Measurements from ENCODE around the gene PYY.
"Not testable (repeated sequence)": the region's sequence is repeated elsewhere in the genome, so short reads cannot be mapped to it uniquely, and the experiment has no call there.

PYY gene

DNA sequence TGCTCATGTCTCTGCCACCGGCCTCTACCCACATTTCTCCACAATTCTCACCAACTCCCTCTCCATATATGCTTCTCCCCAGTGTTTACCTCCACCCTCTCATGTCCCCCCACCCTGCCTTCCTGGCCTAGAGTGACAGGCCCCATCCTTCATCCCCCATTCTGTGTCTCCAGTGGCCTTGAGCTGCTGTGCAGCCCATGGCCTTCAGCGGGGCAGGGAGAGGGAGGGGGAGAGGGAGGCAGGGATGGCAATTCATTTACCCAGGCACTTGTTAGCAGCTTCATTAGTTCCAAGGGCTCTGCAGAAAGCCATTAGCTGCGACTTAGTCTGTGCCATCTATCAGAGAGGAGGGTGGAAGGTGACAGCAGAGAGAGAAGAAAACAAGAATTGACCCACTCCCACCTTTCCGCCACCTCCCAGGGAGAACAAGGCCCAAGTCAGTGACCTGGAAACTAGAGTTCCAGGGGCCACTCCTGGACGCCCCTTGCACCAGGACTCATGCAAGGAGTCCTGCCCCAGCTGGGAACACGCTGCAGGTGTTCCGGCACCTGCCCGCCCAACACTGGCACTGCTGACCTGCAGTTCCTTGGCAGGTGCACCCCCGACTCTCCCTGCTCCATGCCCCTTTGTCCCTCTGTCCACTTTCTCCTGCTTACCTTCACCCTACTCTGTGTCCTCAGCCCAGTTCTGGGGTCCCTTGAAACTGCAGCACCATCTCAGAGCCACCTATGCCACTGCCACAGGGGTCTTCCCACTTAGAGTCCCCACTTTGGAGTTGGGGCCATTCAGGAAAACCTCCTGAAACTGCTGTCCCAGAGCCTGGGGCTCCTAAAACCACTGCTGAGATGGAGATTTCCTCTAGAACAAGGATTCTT, 23.5 kb upstream of the PYY start:
- DNase-seq, result no peak

GRCh38 chr17:43975898-43976297, 22.2 kb upstream of the PYY start:
- DNase-seq, result no peak

GRCh38 chr17:43974382-43975266, 20.9 kb upstream of the PYY start:
- DNase-seq, result no peak

GRCh38 chr17:43972444-43973212, 18.9 kb upstream of the PYY start:
- DNase-seq, result not testable (repeated sequence)

GRCh38 chr17:43971436-43971835, 17.7 kb upstream of the PYY start:
- not testable (repeated sequence) for DNase-seq

DNA sequence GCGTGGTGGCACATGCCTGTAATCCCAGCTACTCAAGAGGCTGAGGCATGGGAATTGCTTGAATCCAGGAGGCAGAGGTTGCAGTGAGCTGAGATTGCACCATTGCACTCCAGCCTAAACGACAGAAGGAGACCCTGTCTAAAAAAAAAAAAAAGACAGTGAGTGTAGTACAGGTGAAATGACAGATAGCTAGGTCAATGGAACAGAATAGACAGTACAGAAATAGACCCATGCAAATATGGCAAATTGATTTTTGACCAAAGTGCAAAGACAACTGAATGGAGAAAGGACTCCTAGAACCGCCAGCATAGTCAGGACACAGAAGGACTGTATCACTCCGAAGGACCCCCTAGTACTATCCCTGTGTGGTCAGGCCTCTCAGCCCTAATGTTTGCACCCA, 16.6 kb upstream of the PYY start:
- DNase-seq, result no peak

DNA sequence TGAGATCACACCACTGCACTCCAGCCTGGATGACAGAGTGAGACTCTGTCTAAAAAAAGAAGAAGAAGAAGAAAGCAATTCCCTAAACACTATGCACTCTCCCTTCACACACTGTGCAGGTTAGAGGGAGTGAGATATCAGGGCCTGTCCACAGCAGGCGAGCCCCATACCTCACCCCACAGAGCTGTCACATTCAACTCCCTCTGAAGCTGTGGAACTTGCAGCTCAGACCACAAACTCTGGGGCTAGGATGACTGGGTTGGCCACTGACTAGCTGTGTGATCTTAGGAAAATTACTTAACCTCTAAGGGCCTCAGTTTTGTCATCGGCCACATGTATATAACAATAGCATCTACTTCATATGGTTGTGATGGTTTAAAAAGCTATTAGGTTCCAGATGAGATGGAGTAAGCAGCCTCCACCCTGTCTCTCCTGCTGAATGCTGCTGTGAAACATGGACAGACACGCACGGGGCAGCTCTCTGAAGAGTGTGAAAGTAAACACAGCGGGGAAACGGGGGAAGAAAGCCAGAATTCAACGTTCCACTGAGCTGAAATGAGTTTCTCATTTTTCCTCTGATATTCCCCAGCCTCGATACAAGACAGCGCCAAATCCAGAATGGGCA, 13.6 kb upstream of the PYY start:
- no peak for DNase-seq

GRCh38 chr17:43966276-43966675, 12.5 kb upstream of the PYY start:
- no peak for DNase-seq

GRCh38 chr17:43962479-43962878, 8.7 kb upstream of the PYY start:
- DNase-seq, result no peak

- DNase-seq, result no peak
These were observed 8.2 kb upstream of the PYY start for GRCh38 chr17:43961954-43962353.

DNA sequence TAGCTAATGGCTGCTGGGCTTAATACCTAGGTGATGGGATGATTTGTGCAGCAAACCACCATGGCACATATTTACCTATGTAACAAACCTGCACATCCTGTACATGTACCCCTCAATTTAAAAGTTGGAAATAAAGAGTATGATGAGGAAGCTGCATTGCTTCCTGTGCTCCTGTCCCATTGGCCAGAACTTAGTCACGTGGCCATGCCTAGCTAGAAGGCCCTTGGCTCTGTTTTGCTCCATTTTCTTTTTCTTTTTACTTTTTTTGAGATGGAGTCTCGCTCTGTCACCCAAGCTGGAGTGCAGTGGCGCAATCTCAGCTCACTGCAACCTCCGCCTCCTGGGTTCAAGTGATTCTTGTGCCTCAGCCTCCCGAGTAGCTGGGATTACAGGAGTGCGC, 7.6 kb upstream of the PYY start:
- not testable (repeated sequence) for DNase-seq

GRCh38 chr17:43958748-43959352, 5.1 kb upstream of the PYY start:
- DNase-seq, result no peak

- no peak for DNase-seq
These were observed 2.5 kb upstream of the PYY start for GRCh38 chr17:43956222-43956621.

DNA sequence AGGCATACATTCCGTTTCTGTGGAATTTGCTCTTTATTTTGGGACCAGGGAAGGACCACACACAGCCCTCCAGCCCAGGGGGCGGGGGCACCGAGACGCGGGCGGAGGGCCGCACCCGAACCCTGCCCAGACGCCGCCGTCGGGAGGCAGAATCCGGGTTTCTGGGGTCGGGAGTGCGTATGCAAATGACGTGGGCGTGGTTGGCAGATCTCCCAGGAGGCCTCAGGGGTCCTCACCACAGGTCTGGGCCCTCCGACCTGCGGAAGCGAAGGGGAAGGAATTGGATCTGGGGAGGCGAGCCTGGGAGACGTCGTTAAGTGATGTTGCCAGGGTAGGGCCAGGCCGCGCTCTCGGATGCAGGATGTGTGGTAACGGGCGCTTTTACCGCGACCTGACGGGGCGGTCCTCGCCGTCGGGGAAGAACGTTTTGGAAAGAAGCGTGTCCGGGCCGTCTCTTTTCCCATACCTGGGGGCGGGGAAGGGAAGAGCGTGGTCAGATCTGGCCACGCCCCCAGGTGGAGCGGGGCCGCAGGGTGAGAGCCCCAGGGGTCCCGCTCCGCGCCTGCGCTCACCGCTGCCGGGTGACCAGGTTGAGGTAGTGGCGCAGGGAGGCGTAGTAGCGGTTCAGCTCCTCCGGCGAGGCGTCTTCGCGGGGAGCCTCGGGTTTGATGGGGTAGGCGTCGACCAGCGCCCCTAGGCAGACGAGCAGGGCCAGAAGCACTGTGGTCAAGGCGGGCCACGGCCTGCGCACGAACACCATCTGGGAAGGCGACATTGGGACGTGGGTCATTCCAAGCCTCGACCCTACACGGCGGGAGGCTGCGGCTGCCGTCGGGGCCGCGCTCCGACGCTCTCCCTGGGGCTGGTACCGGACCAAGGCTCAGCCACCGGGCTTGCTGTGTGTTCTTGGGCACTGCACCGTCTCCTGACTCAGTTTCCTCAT, 745 bp downstream of the PYY start:
- DNase-seq, result no peak

DNA sequence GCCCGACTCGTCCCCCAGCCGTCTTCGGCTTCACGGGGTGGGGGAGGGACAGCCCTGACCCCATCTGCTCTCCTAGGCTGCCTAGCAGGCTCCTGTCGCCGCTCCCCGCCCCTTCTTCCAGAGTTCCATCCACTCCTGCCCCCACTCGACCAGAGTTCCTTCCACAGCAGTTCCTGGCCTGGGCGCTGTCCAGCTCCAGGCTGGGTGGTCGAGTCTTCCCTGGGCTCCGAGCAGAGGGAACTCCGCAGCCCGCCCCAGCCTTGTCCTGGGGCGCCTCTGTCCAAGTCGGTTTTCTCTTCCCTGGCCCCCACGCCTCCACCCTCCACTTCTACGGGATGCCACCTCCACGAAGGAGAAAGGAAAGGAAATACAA, 1.4 kb downstream of the PYY start:
- no peak for DNase-seq

DNA sequence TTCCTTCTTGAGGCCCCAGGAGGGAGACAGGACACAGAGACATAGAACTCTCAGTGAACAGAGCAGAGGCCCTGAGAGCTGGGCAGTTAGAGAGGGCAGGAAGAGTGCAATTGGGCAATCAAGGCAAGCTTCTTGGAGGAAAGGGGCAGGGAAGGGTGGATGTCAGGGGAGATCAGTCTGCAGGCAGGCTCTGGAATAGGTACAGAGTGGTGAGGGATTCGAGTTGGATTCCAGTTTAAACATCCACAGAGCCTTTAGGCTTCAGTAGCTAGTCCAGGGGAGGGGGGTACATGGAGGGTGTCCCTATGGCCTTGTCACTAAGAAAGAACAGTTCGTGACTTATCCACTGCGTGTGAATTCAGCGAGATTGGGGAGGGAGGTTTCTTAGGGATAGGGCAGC, 2.0 kb downstream of the PYY start:
- DNase-seq, result no peak

DNA sequence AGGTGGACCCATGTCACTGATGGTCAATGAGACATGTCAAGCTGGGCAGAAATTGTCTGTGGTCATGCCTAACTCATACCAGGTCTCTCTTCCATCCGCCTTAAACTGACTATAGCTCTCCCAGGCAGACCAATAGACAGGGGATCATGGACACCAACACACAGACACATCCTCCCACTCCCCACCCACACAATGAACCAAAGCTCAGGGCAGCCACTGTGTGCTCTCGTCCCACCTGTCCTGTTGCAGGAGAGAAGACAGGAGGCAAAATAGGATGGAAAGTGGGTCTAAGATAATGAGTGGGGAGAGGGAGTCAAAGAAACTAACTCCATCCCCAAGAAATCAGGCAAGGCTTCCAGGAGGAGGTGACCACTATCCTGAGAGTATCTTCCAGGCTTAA, 3.2 kb downstream of the PYY start:
- no peak for DNase-seq

- no peak for DNase-seq
These were observed 4.0 kb downstream of the PYY start for GRCh38 chr17:43949781-43950180.

- no peak for DNase-seq
These were observed 7.0 kb downstream of the PYY start for GRCh38 chr17:43946781-43947180.

DNA sequence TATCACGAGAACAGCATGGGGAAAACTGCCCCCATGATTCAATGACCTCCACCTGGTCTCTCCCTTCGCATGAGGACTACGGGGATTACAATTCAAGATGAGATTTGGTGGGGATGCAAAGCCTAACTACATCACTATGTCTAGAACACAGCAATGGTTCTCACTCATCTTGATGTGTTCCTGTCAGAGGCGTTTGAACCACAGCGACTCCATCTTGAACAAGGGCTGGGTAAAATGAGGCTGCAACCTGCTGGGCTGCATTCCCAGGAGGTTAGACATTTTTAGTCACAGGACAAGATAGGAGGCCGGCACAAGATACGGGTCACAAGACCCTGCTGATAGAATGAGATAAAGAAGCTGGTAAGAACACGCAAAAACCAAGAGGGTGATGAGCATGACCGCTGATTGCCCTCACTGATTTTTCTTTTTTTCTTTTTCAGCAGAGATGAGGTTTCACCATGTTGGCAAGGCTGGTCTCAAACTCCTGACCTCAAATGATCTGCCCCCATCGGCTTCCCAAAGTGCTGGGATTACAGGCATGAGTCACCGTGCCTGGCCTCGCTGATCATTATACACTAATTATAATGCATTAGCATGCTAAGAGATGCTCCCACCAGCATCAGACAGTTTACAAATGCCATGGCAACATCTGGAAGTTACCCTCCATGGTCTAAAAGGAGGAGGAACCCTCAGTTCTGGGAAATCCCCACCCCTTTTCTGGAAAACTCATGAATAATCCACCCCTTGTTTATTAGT, 8.5 kb downstream of the PYY start:
- no peak for DNase-seq

Data from stimulated activated CD4-positive, alpha-beta T cell treated with anti-CD3 and anti-CD28 coated beads, Interleukin-4, amount 100 ng/mL, for 1 hour (primary cell).